Endothelial cell of umbilical vein (primary cell): Measurements from ENCODE around the gene CHRNA3.

Experiments used
- CTCF ChIP-seq, 2 donors: IDR thresholded peaks; 1 replicate in 1 of 2; 2 replicates in 1 of 2; pipeline ENCODE4 v1.5.1; 2011; ENCODE audit warnings: low read length in 2 of 2, mild to moderate bottlenecking in 2 of 2, moderate library complexity in 2 of 2, control low read depth in 1 of 2, inconsistent platforms in 1 of 2, low read depth in 1 of 2; ENCODE audit not compliant: insufficient read depth in 1 of 2; ENCODE audit errors: extremely low read depth in 1 of 2
- EZH2 ChIP-seq: IDR thresholded peaks from 2 replicates; pipeline ENCODE4 v1.6.1; 2012; ENCODE audit warnings: borderline replicate concordance, low read depth, mild to moderate bottlenecking, moderate library complexity, low read length, inconsistent platforms; ENCODE audit not compliant: severe bottlenecking
- FOS ChIP-seq: IDR thresholded peaks from 2 replicates; pipeline ENCODE4 v1.6.1; 2011; ENCODE audit warnings: mild to moderate bottlenecking, low read length, moderate library complexity, borderline replicate concordance; ENCODE audit not compliant: insufficient read depth
- GATA2 ChIP-seq: IDR thresholded peaks from 2 replicates; pipeline ENCODE4 v1.7.0; 2011; ENCODE audit warnings: low read depth, mild to moderate bottlenecking, moderate library complexity, mixed read lengths, low read length; ENCODE audit not compliant: insufficient read length, insufficient read depth
- JUN ChIP-seq: IDR thresholded peaks from 2 replicates; pipeline ENCODE4 v1.6.1; 2011; ENCODE audit warnings: borderline replicate concordance, low read depth; ENCODE audit not compliant: insufficient read length, insufficient read depth
- MAX ChIP-seq: IDR thresholded peaks from 2 replicates; pipeline ENCODE4 v1.6.1; 2011; ENCODE audit not compliant: insufficient read depth, insufficient read length
- MYC ChIP-seq: IDR thresholded peaks from one replicate; pipeline ENCODE4 v1.6.1; 2011; ENCODE audit warnings: mild to moderate bottlenecking, low read depth, low read length
- POLR2A ChIP-seq: IDR thresholded peaks from 2 replicates; pipeline ENCODE4 v1.6.1; 2012; ENCODE audit warnings: low read depth, mild to moderate bottlenecking, control low read depth, low read length
- POLR2AphosphoS5 ChIP-seq: IDR thresholded peaks from 2 replicates; pipeline ENCODE4 v1.6.1; 2012; ENCODE audit warnings: low read depth, mild to moderate bottlenecking, control low read depth, low read length, moderate library complexity; ENCODE audit not compliant: insufficient read depth

GRCh38 chr15:78618490-78618934, 2.3 kb downstream of the CHRNA3 start:
- TF ChIP-seq POLR2AphosphoS5 (no peak), CTCF (IDR thresholded peaks at IDR 0.05; ENCODE audit: extremely low read depth in 1 of 2, insufficient read depth in 1 of 2, low read depth in 1 of 2, low read length in 2 of 2) (peak; percentile 73 to 76), POLR2A (no peak), EZH2 (no peak), MYC (no peak), JUN (no peak), MAX (no peak), FOS (no peak), GATA2 (no peak)
